Left forelimb (tissue), 1 donor: ENCODE data around the gene COG5.
A peak's percentile ranks its signal among the peaks of the same experiment; 100 is the strongest.

Experiments
- DNase-seq: peaks from one replicate; pipeline ENCODE4 v3.0.0-alpha.2; 2018; ENCODE audit warnings: low spot score

Gene COG5

DNA sequence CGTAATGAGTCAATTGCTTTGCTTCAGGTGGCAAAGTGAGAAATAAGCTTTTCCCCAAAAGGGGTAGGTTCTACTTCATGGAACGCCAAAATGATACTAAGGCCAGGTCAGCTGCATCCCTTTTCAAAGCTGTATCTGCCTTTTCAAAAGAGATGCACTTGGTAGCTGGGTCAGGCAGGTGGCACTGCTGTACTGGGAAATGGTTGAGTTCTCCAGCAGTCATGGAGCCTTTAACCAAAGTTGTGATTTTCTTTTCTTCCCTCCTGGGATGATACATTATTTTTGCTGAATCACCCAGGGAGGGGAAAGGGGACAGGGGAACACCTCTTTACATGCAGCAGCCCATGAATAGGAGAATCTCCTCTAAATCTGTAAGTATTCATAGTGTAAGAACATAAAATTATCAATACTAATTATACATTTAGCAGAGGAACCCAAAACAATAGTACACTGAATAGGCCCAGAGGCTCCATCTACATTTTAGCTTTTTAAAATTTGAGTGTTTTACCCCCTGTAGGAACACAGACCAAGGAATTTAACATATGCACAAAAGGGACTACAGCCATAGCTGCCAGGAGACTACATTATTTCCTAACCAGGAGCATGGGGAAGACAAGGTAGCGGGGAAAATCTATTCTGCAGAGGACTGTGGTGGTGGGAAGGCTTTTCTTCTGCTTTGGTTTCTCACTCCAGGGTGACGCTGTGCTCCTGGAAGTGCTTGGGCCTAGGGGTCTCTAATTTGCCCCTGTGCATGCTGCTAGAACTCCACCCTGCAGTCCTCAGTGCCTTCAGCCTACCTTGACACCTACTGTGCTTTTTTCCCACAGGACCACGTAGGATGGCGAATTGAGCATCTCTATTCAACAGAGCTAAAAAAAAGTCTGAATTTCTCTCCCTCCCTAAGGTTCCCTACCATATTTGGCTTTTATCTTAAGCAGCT is 100.3 kb downstream of the COG5 start:
- peak; percentile 65 for DNase-seq

GRCh38 chr7:107461938-107462533 is 101.7 kb downstream of the COG5 start:
- no peak for DNase-seq

DNA sequence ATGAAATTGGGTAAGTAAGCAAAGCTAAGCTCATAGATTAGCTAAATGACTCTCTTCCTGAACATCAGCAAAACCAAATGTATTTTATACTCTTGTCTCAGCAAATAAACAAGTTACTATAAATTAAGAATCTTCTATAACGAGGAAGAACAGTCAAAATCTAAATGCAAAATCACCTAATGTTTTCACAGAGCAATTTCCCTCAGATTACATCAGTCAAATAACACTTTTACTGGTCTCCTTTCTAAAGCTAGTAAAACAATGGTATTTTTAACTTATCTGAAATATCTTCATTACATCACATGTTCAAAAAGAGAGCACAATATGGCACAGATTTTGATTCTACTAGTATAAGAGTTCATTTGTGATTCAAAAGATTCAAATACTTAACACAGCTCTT is 110.3 kb downstream of the COG5 start:
- no peak for DNase-seq

DNA sequence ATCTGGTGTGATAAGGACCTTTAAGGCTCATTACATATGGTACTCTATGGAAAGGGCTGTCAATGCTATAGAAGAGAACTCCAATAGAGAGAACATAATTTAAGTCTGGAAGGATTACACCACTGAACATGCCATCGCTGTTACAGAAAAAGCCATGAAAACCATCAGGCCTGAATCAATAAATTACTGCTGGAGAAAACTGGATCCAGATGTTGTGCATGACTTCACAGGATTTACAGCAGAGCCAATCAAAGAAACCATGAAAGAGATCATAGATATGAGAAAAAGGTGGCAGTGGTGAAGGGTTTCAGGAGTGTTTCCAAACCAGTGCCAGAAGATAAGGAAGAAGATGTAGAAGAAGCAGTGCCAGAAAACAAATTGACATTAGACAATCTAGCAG is 112.8 kb downstream of the COG5 start:
- DNase-seq: no peak

DNA sequence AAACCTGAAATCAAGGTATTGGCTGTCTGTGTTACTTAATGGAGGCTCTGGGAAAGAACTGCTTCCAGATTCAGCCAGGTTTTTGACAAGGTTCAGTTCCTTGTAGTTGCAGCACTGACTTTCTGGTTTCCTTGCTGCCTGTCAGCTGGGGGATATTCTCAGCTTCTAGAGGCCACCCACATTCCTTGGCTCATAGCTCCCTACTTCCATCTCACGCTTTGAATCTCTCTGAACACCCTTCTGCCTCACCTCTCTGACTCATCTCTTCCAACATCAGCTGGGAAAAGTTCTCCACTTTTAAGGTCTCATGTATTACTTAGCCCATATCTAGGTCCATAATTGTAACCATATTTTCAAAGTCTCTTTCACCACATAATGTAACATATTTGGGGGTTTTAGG is 116.7 kb downstream of the COG5 start:
- DNase-seq: no peak

- DNase-seq: no peak
Observed at GRCh38 chr7:107446531-107446930, 117.2 kb downstream of the COG5 start.

DNA sequence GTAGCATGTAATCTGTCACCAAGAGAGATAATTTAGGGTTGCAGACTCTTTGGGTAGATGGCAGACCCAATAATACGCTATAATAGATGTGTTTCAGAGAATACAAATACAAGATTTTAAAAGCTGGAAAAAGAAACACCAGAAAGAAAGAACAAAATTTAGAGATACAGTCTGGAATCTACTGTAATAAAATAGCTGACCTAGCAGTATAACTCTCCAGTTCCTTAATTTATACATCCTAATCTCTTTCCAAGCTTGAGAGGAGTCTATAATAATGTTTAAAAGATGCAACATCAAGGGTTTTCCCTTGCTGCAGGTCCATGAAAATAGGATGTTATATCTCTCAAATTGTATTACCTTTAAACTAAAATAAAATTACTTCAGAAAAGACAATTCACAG is 121.0 kb downstream of the COG5 start:
- DNase-seq: no peak

DNA sequence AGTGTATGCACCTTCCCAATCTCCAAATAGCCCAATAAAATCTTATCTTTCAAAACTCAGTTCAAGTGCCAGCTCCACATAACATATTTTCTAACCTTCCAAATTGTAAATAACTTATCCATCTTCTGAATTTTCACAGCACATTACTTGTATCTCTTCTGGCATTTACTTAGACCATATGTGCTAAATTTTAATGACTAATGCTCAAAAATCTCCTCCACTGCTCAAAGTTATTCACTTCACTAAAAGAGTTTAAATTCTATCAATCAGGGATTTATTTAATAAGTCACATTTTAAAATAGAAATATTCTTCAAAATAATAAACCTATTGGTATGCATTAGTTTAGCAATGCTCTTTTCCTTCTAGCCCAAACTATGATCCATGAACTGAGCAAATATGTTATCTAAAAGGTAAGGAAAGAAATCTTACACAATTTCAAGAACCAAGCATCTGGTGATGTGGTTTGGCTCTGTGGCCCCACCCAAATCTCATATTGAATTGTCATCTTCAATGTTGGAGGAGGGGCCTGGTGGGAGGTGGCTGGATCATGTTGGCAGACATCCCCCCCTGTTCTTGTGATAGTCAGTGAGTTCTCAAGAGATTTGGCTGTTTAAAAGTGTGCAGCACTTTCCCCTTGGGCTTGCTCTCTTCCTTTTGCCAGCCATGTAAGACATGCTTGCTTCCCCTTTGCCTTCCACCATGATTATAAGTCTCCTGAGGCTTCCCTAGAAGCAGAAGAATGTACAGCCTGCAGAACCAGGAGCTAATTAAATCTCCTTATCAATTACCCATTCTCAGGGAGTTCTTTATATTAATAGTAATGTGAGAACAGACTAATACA is 121.9 kb downstream of the COG5 start:
- DNase-seq: no peak

DNA sequence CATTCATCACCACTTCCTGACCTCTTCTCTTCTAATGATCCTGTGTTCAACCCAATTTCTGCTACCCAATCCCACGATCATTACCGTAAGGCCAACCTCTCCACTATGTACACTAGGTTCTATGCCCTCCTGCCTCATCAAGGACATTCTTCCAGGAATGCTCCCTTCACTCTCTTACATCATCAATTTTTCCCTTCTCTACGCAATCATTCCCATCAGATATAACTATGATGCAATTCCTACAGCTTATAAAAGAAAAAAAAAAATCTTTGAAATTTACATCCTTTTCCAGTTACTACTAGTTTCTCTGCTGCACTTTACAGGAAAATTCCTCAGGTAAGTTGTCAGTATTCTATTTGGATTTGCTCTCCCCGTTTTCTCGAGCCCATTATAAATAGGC is 124.7 kb downstream of the COG5 start:
- no peak for DNase-seq

DNA sequence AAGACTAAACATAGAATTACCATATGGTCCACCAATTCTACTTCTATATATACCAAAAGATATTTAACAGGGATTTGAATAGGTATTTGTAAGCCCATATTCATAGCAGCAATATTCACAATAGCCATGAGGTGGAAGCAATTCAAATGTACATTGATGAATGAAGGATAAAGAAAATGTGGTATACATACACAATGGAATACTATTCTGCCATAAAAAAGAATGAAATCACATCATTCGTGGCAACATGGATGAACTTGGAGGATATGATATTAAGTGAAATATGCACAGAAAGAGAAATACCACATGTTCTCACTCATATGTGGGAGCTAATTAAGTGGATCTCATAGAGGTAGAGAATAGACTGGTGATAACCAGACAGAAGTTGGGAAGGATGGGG is 128.0 kb downstream of the COG5 start:
- no peak for DNase-seq

- DNase-seq: no peak
Observed at GRCh38 chr7:107432261-107432660, 131.5 kb downstream of the COG5 start.

DNA sequence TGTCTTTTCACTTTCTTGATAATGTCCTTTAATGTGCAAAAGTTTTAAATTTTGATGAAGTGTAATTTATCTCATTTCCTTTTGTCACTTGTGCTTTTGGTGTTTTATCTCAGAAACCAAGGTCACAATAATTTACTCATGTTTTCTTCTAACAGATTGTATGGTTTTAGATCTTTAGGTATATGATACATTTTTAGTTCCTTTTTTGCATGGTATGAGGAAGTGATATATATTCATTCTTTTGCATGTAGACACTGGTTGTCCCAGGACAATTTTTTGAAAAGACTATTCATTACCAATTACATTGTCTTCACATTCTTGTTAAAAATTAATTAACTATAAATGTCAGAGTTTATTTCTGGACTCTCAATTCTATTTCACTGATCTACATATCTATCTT is 133.7 kb downstream of the COG5 start:
- no peak for DNase-seq

DNA sequence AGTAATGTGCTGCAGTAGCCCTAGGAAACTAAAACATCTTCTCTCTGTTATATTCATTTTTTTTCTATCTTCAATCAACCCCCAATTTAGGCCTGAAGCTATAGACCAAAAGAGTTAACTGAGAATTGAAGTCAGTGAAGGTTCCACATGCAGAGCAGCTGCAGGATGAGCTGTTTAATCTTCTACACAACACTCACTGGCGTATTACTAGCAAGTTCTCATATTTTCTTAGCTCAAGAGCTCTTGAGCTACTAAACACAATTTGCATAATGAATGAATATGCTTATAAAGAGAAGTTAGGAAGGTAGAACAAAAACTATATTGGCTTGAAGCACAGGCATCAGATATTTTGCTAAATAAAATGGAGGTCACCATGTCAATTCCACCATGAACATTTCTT is 135.1 kb downstream of the COG5 start:
- DNase-seq: no peak

- DNase-seq: no peak
Observed at GRCh38 chr7:107427462-107427861, 136.3 kb downstream of the COG5 start.

DNA sequence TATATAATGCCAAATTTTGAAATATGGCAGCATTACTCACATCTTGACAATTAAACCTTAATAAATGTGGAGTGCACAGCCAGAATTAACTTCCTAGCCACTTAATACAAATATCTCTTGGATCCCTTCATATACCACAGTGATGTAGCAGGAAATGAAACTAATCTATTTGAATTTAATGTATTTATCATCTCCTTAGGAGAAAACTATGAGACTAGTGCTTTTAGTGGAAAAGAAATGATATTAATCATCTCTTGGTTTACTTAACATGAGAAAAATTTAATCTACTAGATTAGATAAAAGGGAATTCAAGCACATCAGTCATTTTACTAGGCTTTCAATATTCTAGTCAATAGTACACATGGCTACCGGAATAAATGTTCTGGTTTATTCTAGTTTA is 149.5 kb downstream of the COG5 start:
- no peak for DNase-seq

DNA sequence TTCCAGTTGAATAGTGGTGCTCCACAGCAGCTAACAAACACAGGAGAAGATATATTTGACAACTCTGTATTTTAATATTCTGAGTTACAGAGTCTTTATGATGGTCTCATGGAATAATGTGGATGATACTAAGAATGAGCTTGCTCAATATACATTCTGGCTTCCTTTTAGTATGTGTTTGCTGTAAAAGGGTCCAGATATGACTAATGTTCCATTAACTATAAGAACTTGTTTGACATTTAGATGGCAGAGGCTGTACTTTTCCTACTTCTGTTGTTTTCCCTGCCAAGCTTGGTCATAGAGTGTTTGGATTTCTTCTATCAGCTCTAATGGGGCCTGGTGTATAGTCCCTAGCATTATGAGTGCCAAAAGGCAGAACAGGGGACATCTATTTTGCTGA is 155.4 kb downstream of the COG5 start:
- DNase-seq: no peak

DNA sequence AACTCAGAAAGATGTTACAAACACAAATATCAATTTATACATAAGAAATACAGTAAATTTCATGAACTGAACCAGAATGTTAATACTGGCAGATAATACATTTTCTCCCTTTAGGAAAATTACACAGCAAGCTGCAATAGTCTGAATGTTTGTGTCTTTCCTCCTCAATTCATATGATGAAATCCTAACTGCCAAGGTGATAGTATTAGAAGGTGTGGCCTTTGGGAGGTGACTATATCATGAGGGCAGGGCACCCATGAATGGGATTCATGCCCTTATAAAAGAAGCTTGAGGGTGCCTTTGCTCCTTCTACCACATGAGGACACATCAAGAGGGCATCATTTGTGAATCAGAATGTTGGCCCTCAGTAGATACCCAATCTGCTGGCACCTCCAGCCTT is 158.2 kb downstream of the COG5 start:
- DNase-seq: no peak

GRCh38 chr7:107404740-107405537 is 158.8 kb downstream of the COG5 start:
- no peak for DNase-seq

DNA sequence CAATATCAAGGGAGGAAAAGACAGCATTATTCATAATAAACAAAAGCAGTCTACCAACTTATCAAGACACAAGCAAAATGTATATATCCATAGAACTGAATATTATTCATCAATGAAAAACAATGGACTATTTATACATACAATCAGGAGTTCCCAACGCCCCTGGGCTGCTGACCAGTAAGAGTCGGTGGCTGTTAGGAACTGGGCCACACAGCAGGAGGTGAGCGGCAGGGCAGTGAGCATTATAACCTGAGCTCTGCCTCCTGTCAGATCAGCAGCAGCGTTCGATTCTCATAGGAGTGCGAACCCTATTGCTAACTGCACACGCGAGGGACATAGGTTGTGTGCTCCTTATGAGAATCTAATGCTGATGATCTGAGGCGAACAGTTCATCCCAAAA is 165.6 kb downstream of the COG5 start:
- DNase-seq: no peak

DNA sequence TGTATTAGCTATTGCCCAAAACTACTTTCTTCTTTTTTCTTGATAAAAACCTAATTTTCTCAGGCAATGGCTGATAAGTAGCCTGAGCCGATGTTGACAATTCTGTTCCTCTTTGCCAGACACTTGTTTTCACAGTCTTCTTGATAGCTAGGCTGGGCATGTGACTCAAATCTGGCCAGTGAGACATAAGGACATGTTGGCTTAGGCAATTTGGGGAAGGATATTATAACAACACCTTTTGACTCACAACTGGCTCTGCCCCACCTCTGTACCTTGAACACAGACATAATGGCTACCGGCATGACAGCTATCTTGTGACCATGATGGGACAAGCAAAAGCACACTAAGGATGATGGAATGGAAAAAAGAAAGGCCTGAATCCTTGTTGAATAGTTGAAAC is 166.7 kb downstream of the COG5 start:
- no peak for DNase-seq

DNA sequence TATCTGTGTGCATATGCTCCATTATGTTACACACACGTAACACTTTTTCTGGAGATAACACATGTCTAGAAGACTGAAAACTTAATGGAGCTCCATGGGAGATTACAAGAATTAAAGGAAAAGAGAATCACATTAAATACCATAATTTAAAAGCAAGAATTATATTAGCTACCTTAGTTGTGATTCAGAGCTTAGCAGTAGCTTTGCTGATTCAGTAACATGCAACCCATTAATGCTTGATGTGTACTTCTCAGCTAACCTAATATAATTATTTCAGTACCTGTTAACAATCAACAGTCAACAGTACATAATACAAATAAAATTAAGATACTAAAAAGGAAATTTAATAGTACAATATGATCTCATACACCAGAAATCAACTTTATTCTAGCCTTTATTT is 167.6 kb downstream of the COG5 start:
- DNase-seq: no peak

DNA sequence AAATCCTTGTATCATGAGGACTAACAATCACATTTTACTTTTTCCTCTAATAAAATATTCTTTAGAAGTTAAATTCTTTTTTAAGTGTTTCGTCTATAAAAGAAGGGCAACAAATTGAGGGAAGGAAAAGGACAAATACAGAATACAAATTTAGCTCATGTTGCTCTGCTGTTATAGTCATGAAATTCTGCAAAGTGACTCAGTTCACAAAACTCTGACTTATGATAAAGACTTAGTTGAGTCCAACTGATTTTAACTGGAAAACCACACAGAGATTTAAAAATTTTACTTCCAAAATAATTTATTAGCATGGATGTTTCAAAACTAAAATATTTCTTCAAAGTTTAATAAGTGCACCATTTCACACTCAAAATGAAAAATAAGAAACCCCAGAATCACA is 168.9 kb downstream of the COG5 start:
- DNase-seq: no peak
